HEK293 (cell line): ENCODE data around the gene AFF3.

Experiments used
- CTCF ChIA-PET: fragments of 350-600 bp; formaldehyde crosslinking; extraction: SDS; loops from one replicate; lab custom pipeline; 2021; ENCODE audit warnings: antibody characterized with exemption; lab: Yijun Ruan, JAX
- POLR2A ChIA-PET: fragments of 300-600 bp; formaldehyde crosslinking; extraction: SDS; loops from one replicate; lab custom pipeline; 2020; ENCODE audit warnings: antibody characterized with exemption, inconsistent platforms; lab: Yijun Ruan, JAX
- H3K27ac ChIP-seq: fragments of 200-500 bp; sonication (Bioruptor generic); 2 replicates; pipeline ENCODE4 v1.5.1; 2014; ENCODE audit warnings: low read depth, low read length, control low read depth, inconsistent platforms; ENCODE audit errors: extremely low read depth
- H3K36me3 ChIP-seq, 2 experiments: fragments of 200-500 bp in 1 of 2; sonication (Bioruptor generic) in 1 of 2; 1 replicate in 1 of 2; 2 replicates in 1 of 2; pipeline ENCODE4 v1.5.1; 2014 to 2017; ENCODE audit warnings: inconsistent platforms in 2 of 2, low read length in 2 of 2; ENCODE audit not compliant: control insufficient read depth in 2 of 2, insufficient read depth in 1 of 2
- H3K4me1 ChIP-seq: fragments of 200-500 bp; sonication (Bioruptor generic); 2 replicates; pipeline ENCODE4 v1.5.1; 2014; ENCODE audit warnings: mild to moderate bottlenecking, low read length, inconsistent platforms; ENCODE audit not compliant: control insufficient read depth, insufficient read depth
- H3K4me3 ChIP-seq: 2 replicates; pipeline ENCODE4 v1.5.1; 2011; ENCODE audit warnings: low read depth, mild to moderate bottlenecking, control low read depth, low read length, moderate library complexity
- H3K9me3 ChIP-seq: fragments of 200-500 bp; sonication (Bioruptor generic); 2 replicates; pipeline ENCODE4 v1.5.1; 2014; ENCODE audit warnings: low read depth, low read length, inconsistent platforms; ENCODE audit not compliant: control insufficient read depth, insufficient read depth
- EGR2 ChIP-seq: fragments of 450-650 bp; formaldehyde crosslinking; IDR thresholded peaks from 2 replicates; pipeline ENCODE4 v1.5.1; 2016; ENCODE audit warnings: low read depth, missing biosample characterization, missing genetic modification characterization
- IKZF3 ChIP-seq: fragments of 450-650 bp; IDR thresholded peaks from 2 replicates; pipeline ENCODE4 v1.5.0; 2018; ENCODE audit warnings: missing biosample characterization, mild to moderate bottlenecking, missing genetic modification characterization, moderate library complexity
- KLF7 ChIP-seq: fragments of 450-650 bp; formaldehyde crosslinking; IDR thresholded peaks from 2 replicates; pipeline ENCODE4 v1.5.1; 2016; ENCODE audit warnings: missing biosample characterization, missing genetic modification characterization, borderline replicate concordance
- REPIN1 ChIP-seq: fragments of 450-650 bp; formaldehyde crosslinking; IDR thresholded peaks from 2 replicates; pipeline ENCODE4 v1.5.1; 2017; ENCODE audit warnings: missing biosample characterization, missing genetic modification characterization, low read depth
- WT1 ChIP-seq: fragments of 450-650 bp; formaldehyde crosslinking; IDR thresholded peaks from 2 replicates; pipeline ENCODE4 v1.5.1; 2016; ENCODE audit warnings: missing biosample characterization, missing genetic modification characterization
- ZBTB17 ChIP-seq: fragments of 450-650 bp; formaldehyde crosslinking; IDR thresholded peaks from 2 replicates; pipeline ENCODE4 v1.5.1; 2016; ENCODE audit warnings: missing biosample characterization, missing genetic modification characterization
- ZBTB49 ChIP-seq: fragments of 450-650 bp; formaldehyde crosslinking; IDR thresholded peaks from 2 replicates; pipeline ENCODE4 v1.5.1; 2016; ENCODE audit warnings: missing biosample characterization, missing genetic modification characterization, low read depth
- ZNF121 ChIP-seq: fragments of 450-650 bp; formaldehyde crosslinking; IDR thresholded peaks from 2 replicates; pipeline ENCODE4 v1.5.1; 2016; ENCODE audit warnings: missing biosample characterization, missing genetic modification characterization
- ZNF133 ChIP-seq: fragments of 450-650 bp; formaldehyde crosslinking; IDR thresholded peaks from 2 replicates; pipeline ENCODE4 v1.5.1; 2016; ENCODE audit warnings: missing biosample characterization, missing genetic modification characterization
- ZNF169 ChIP-seq: fragments of 450-650 bp; formaldehyde crosslinking; IDR thresholded peaks from 2 replicates; pipeline ENCODE4 v1.5.1; 2016; ENCODE audit warnings: missing biosample characterization, missing genetic modification characterization
- ZNF221 ChIP-seq: fragments of 450-650 bp; formaldehyde crosslinking; IDR thresholded peaks from 2 replicates; pipeline ENCODE4 v1.5.1; 2017; ENCODE audit warnings: missing biosample characterization, missing genetic modification characterization, borderline replicate concordance
- ZNF239 ChIP-seq: fragments of 450-650 bp; formaldehyde crosslinking; IDR thresholded peaks from 2 replicates; pipeline ENCODE4 v1.5.1; 2016; ENCODE audit warnings: missing biosample characterization, missing genetic modification characterization
- ZNF292 ChIP-seq: fragments of 450-650 bp; formaldehyde crosslinking; IDR thresholded peaks from 2 replicates; pipeline ENCODE4 v1.5.1; 2016; ENCODE audit warnings: low read depth, missing biosample characterization, missing genetic modification characterization, borderline replicate concordance
- ZNF341 ChIP-seq: fragments of 450-650 bp; formaldehyde crosslinking; IDR thresholded peaks from 2 replicates; pipeline ENCODE4; 2016; ENCODE audit warnings: low read depth, missing biosample characterization, missing genetic modification characterization
- ZNF433 ChIP-seq: fragments of 450-650 bp; formaldehyde crosslinking; IDR thresholded peaks from 2 replicates; pipeline ENCODE4 v1.5.1; 2016; ENCODE audit warnings: missing biosample characterization, missing genetic modification characterization, low read depth
- ZNF488 ChIP-seq: fragments of 450-650 bp; formaldehyde crosslinking; IDR thresholded peaks from 2 replicates; pipeline ENCODE4 v1.5.1; 2016; ENCODE audit warnings: missing biosample characterization, missing genetic modification characterization
- ZNF501 ChIP-seq: fragments of 450-650 bp; formaldehyde crosslinking; IDR thresholded peaks from 2 replicates; pipeline ENCODE4 v1.5.1; 2016; ENCODE audit warnings: missing biosample characterization, missing genetic modification characterization
- ZNF514 ChIP-seq: fragments of 450-650 bp; formaldehyde crosslinking; IDR thresholded peaks from 2 replicates; pipeline ENCODE4 v1.5.1; 2016; ENCODE audit warnings: missing biosample characterization, missing genetic modification characterization
- ZNF558 ChIP-seq: fragments of 450-650 bp; formaldehyde crosslinking; IDR thresholded peaks from 2 replicates; pipeline ENCODE4 v1.5.1; 2016; ENCODE audit warnings: missing biosample characterization, missing genetic modification characterization
- ZNF560 ChIP-seq: fragments of 450-650 bp; formaldehyde crosslinking; IDR thresholded peaks from 2 replicates; pipeline ENCODE4 v1.5.1; 2017; ENCODE audit warnings: missing biosample characterization, missing genetic modification characterization, borderline replicate concordance
- ZNF654 ChIP-seq: fragments of 450-650 bp; formaldehyde crosslinking; IDR thresholded peaks from 2 replicates; pipeline ENCODE4 v1.5.1; 2016; ENCODE audit warnings: low read depth, missing biosample characterization, missing genetic modification characterization
- ZNF701 ChIP-seq: fragments of 450-650 bp; formaldehyde crosslinking; IDR thresholded peaks from 2 replicates; pipeline ENCODE4 v1.5.1; 2016; ENCODE audit warnings: missing biosample characterization, missing genetic modification characterization
- ZNF76 ChIP-seq: fragments of 450-650 bp; formaldehyde crosslinking; IDR thresholded peaks from 2 replicates; pipeline ENCODE4; 2016; ENCODE audit warnings: low read depth, missing biosample characterization, missing genetic modification characterization, borderline replicate concordance
- ZNF776 ChIP-seq: fragments of 450-650 bp; formaldehyde crosslinking; IDR thresholded peaks from 2 replicates; pipeline ENCODE4 v1.5.0; 2017; ENCODE audit warnings: missing biosample characterization, missing genetic modification characterization, borderline replicate concordance
- ZNF843 ChIP-seq: fragments of 450-650 bp; formaldehyde crosslinking; IDR thresholded peaks from 2 replicates; pipeline ENCODE4 v1.5.1; 2016; ENCODE audit warnings: missing biosample characterization, missing genetic modification characterization
- TF ChIP-seq, protein P1 (sequence below): fragments of 450-650 bp; formaldehyde crosslinking; IDR thresholded peaks from 2 replicates; pipeline ENCODE4 v1.5.1; 2016; ENCODE audit warnings: missing biosample characterization, missing genetic modification characterization

Gene AFF3

GRCh38 chr2:100063459-100063953 is 78.9 kb downstream of the AFF3 start:
- H3K27ac ChIP-seq, result no peak overlapping the region
- H3K4me1 ChIP-seq, result peaks cover 27% of the 10 kb centered on the region
- H3K4me3 ChIP-seq, result no peak overlapping the region
- ChIA-PET POLR2A (no interaction called here), CTCF (no interaction called here)
- H3K9me3 ChIP-seq, result no peaks in the 10 kb centered on the region
- TF ChIP-seq ZNF558 (peak; percentile 95), ZNF843 (no peak), ZNF133 (tag by site-specific recombination) (peak; percentile 97)
- H3K36me3 ChIP-seq, result no peaks in the 10 kb centered on the region

DNA sequence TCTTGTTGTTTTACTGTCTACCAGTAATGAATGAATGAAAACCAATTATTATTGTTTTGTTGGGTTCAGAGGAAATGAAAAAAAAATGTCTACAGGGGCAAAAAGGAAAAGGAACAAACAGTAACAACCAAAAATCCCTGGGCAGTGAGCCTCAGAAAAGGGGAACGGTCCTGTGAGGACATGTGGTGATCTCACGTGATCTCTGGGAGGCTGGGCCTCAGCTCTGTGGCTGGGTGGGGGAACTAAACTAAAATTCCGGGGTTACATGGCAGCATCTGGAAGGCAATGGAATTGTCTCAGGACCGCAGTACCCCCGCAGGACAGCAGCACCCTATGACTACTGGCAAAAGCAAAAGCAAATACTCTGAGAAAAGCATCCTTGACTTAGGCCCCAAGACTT is 80.1 kb downstream of the AFF3 start:
- no peaks in the 10 kb centered on the region for H3K9me3 ChIP-seq
- POLR2A ChIA-PET, result no interaction called here
- peaks cover 27% of the 10 kb centered on the region for H3K4me1 ChIP-seq
- H3K27ac ChIP-seq, result no peak overlapping the region
- no peaks in the 10 kb centered on the region for H3K36me3 ChIP-seq
- CTCF ChIA-PET, result no interaction called here
- TF ChIP-seq ZNF292 (no peak), ZNF341 (no peak), EGR2 (tag by site-specific recombination) (no peak), ZNF701 (no peak), ZNF433 (no peak), ZNF239 (tag by site-specific recombination) (no peak), WT1 (tag by site-specific recombination) (no peak), ZNF843 (no peak), ZNF76 (tag by site-specific recombination) (no peak), ZBTB17 (tag by site-specific recombination) (no peak), ZNF488 (tag by site-specific recombination) (no peak), ZNF121 (no peak), ZNF221 (tag by site-specific recombination) (no peak), ZNF560 (no peak), IKZF3 (no peak)
- TF ChIP-seq, all 188 proteins: peak for 0
- H3K4me3 ChIP-seq, result no peak overlapping the region

GRCh38 chr2:100060875-100061274 is 81.5 kb downstream of the AFF3 start:
- CTCF ChIA-PET, result interaction anchor here (0.7 kb wide), 1 partner anchor 51 kb away, joined by 4 read pairs; no protein-coding TSS in a partner anchor
- Histone ChIP-seq H3K9me3 (no peaks in the 10 kb centered on the region), H3K27ac (no peak overlapping the region), H3K4me1 (peaks cover 21% of the 10 kb centered on the region), H3K4me3 (no peak overlapping the region), H3K36me3 (no peaks in the 10 kb centered on the region)
- no peak for TF ChIP-seq ZNF654
- TF ChIP-seq ZNF776 (tag by site-specific recombination), result no peak
- TF ChIP-seq ZBTB49 (tag by site-specific recombination), result no peak
- TF ChIP-seq ZNF501 (tag by site-specific recombination), result no peak
- TF ChIP-seq KLF7 (tag by site-specific recombination), result no peak
- no peak for TF ChIP-seq ZNF169 (tag by site-specific recombination)
- TF ChIP-seq, protein P1, sequence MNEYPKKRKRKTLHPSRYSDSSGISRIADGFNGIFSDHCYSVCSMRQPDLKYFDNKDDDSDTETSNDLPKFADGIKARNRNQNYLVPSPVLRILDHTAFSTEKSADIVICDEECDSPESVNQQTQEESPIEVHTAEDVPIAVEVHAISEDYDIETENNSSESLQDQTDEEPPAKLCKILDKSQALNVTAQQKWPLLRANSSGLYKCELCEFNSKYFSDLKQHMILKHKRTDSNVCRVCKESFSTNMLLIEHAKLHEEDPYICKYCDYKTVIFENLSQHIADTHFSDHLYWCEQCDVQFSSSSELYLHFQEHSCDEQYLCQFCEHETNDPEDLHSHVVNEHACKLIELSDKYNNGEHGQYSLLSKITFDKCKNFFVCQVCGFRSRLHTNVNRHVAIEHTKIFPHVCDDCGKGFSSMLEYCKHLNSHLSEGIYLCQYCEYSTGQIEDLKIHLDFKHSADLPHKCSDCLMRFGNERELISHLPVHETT (tag by site-specific recombination), result no peak
- TF ChIP-seq ZNF514 (tag by site-specific recombination), result no peak
- no peak for TF ChIP-seq REPIN1
- POLR2A ChIA-PET, result no interaction called here
